Measurements from ENCODE around the gene COX6B1. TPM values are rescaled to one million over a fixed set of nuclear protein-coding genes. Genes with fewer than 3 reads are reported as not detected.

The COX6B1 gene
- polyA plus RNA-seq, 1 donor from 2014 or later, result 1,013 TPM

- Histone ChIP-seq H2AFZ (ENCODE audit: low read depth, low read length) (no peak overlapping the region), H4K20me1 (ENCODE audit: insufficient read depth) (no peaks in the 10 kb centered on the region), H3K27ac (ENCODE audit: low read length) (no peak overlapping the region), H3K4me2 (ENCODE audit: low read length) (no peak overlapping the region), H3K4me3 (ENCODE audit: low read length) (no peak overlapping the region), H3K9me2 (ENCODE audit: insufficient read depth, low read length) (no peaks in the 10 kb centered on the region), H3F3A (ENCODE audit: insufficient read depth, low read length, poor library complexity, severe bottlenecking) (no peaks in the 10 kb centered on the region), H3K9ac (ENCODE audit: low read length) (no peak overlapping the region), H3K79me2 (replicated peaks; ENCODE audit: insufficient read depth, low read length) (no peaks in the 10 kb centered on the region), H3K27me3 (ENCODE audit: insufficient read depth, low read depth, low read length) (no peaks in the 10 kb centered on the region), H3K9me3 (ENCODE audit: low read length) (no peaks in the 10 kb centered on the region), H3K36me3 (ENCODE audit: insufficient read depth, low read length) (no peaks in the 10 kb centered on the region)
- TF ChIP-seq SMC3 (conservative IDR thresholded peaks at IDR 0.05; ENCODE audit: poor library complexity) (no peak), RAD21 (conservative IDR thresholded peaks at IDR 0.05) (no peak), MXI1 (conservative IDR thresholded peaks at IDR 0.05; ENCODE audit: poor library complexity, severe bottlenecking) (no peak), CTCF (IDR thresholded peaks at IDR 0.05; ENCODE audit: poor library complexity, severe bottlenecking) (no peak), TAF1 (IDR thresholded peaks at IDR 0.05; ENCODE audit: low read depth) (no peak), REST (IDR thresholded peaks at IDR 0.05; ENCODE audit: borderline replicate concordance) (no peak), EZH2 (IDR thresholded peaks at IDR 0.05; ENCODE audit: borderline replicate concordance, insufficient read depth, low read length, poor library complexity, severe bottlenecking) (no peak), EP300 (conservative IDR thresholded peaks at IDR 0.05; ENCODE audit: poor library complexity, severe bottlenecking) (no peak), POLR2AphosphoS5 (IDR thresholded peaks at IDR 0.05) (no peak)
Measured at GRCh38 chr19:35665604-35666003, 17.5 kb downstream of the COX6B1 start.

- Histone ChIP-seq H3F3A (ENCODE audit: insufficient read depth, low read length, poor library complexity, severe bottlenecking) (no peaks in the 10 kb centered on the region), H3K9ac (ENCODE audit: low read length) (no peak within 1 kb of the TSS), H3K27ac (ENCODE audit: low read length) (no peak within 1 kb of the TSS), H3K9me3 (ENCODE audit: low read length) (no peaks in the 10 kb centered on the region), H3K4me3 (ENCODE audit: low read length) (no peak within 1 kb of the TSS), H3K27me3 (ENCODE audit: insufficient read depth, low read depth, low read length) (no peaks in the 10 kb centered on the region), H3K36me3 (ENCODE audit: insufficient read depth, low read length) (no peaks in the 10 kb centered on the region), H3K9me2 (ENCODE audit: insufficient read depth, low read length) (no peaks in the 10 kb centered on the region), H2AFZ (ENCODE audit: low read depth, low read length) (no peak within 1 kb of the TSS), H4K20me1 (ENCODE audit: insufficient read depth) (no peaks in the 10 kb centered on the region), H3K4me2 (ENCODE audit: low read length) (no peak within 1 kb of the TSS), H3K79me2 (replicated peaks; ENCODE audit: insufficient read depth, low read length) (no peaks in the 10 kb centered on the region)
- TF ChIP-seq RAD21 (conservative IDR thresholded peaks at IDR 0.05) (no peak), MXI1 (conservative IDR thresholded peaks at IDR 0.05; ENCODE audit: poor library complexity, severe bottlenecking) (no peak), CTCF (IDR thresholded peaks at IDR 0.05; ENCODE audit: poor library complexity, severe bottlenecking) (no peak)
Measured at GRCh38 chr19:35666251-35666913, 18.3 kb downstream of the COX6B1 start, which contains the start of gene UPK1A. UPK1A (plus strand) TSS chr19:35666517; CDS start chr19:35666813, 296 bp downstream.
